ENCODE data around the gene ACAD10.
"Not testable (repeated sequence)": the region's sequence is repeated elsewhere in the genome, so short reads cannot be mapped to it uniquely, and the experiment has no call there.

The ACAD10 gene

DNA sequence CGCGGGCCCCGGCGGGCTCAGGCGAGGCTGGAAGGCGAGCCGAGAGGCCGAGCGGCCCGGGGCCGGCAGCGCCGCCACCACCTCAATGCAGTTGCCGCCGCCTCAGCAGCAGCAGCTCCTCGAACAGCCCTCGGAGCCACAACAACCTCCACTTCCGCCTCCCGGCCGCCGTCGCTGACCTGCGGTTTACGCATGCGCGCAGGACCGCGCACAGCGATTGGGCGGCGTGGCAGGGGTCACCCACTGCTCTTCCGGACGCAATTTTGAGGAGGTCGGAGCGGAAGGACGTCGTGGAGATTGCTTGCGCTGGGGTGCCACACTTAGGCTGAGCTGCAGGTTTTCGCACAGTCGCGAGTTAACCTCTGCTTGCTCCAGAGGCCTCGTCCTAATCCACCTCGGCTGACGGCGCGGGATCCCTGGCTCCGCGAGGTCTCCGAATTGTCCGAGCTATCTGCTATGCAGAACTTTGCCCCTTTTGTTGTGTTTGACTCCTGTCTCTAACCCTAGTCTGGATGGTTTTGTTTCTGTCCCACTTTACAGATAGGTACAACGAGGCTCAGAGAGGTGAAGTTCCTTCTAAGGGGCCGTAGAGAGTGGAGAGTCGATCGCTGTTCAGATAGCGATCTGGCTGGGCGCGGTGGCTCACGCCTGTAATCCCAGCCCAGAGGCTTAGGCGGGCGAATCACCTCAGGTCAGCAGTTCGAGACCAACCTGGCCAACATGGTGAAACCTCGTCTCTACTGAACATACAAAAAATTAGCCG lies at the start of gene ACAD10, which contains the start of gene BRAP:
TSS of gene ACAD10 (plus strand) at position 243 of the 763 bp plus-strand sequence. CDS start 6,657 bp downstream, outside the sequence.
TSS of gene BRAP (minus strand) at position 146 of the 763 bp plus-strand sequence. CDS start 164 bp downstream, outside the sequence.
- DNase-seq (ENCODE audit: low read depth in 2 of 2): peak; percentile 90 to 92

DNA sequence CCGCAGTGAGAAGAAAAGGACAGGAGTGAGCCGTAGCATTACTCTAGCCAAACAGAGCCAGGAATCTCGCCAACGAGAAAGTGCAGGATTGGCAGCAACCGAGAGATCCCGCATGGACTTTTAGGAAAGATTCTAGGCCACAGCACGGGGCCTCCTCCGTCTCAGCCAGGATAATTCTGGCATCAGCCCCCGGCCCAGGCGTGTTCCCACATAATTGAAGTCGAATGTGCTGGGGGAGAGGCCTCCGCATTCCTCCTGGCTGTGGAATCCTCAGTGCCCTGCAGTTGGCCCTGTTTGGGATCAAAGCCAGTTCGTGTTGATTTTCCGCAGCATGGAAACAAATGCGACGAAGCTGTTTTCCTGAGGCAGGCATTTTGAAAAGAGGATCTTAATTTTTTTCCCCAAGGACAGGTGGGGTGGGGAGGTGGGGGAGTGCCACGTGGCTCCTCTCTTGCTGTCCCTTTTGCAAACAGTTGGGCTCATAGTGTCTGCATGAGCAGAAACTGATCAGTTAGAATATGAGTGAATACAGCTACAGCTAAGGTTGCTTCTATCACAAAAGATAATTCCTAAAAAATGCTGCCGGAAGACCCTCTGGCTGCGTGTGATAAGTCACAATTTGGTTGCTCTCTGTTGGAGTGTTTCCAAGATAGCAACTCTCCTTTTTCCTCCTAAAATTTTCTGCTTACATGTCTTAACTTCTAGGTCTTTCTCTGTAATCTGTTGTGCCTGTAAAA lies 49.5 kb upstream of the ACAD10 start:
- DNase-seq (ENCODE audit: low read depth in 2 of 2): no peak

DNA sequence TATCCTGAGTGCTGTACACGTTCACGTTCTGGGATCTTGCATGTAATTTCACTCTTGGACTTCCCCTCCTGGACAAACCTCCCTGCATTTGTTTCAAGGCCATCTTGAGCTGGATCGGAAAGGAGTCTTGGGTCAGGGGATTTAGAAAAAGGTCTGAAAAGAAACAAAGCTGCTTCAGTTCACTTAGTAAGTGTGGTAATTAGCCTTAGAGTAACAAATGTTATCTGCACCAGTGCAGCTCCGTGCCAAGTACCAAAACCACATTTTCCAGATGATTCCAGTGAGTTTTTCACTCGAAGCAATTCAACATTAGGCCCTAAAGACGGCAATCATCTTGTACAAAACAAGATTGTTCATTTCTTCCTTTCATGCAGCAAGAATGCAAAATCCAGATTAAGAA lies 47.3 kb upstream of the ACAD10 start:
- no peak for DNase-seq (ENCODE audit: low read depth in 2 of 2)

DNA sequence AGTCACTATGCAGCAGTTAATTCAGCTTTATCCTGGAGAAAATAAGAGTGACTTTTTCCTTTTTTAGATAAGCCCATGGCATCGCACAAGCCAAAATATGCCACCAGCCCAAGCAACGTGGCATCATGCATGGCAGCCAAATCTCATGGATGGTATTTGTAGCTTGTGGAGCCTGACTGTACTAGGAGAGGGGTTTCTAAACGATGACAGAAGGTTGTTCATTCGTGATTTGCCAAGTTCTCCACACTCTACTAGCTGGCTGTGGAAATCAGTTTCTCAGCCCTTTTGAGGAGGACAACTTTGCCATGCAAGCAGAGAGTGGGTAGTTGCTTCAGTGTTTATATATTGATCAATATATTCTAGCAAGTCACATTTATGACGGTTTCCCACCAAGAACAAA lies 45.3 kb upstream of the ACAD10 start:
- no peak for DNase-seq (ENCODE audit: low read depth in 2 of 2)

DNA sequence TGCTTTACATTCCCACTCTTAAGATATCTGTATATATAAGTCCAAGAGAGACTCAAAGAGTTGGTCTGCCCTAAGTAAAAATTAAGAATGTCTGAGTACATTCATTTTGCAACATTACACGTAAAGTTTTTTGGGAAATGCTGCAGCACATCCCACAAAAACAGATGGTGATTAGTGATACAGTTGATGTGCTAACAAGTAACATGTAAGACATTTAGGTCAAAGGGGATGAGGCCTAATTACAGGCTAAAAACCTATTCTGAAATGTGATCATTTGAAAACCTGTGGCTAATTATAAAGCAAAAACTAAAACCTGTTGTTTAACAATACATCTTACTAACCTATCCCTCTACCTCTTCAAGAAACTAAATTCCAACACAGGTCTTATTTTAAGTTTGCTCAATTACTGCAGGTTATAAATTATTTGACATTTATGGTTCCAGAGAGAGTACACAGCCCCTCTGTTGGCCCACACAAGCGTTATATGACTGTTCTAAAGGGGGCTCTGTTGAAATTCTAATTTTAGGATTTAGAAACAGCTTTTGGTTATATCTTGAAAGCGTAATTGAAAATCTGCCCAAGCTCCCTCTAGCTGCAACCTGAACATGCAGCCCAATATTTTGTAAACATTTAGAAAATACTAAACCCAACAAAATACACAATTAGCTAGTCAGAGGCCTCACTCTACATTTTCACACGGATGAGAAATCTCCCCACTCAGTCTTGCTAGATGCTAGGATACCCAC lies 43.0 kb upstream of the ACAD10 start:
- no peak for DNase-seq (ENCODE audit: low read depth in 2 of 2)

DNA sequence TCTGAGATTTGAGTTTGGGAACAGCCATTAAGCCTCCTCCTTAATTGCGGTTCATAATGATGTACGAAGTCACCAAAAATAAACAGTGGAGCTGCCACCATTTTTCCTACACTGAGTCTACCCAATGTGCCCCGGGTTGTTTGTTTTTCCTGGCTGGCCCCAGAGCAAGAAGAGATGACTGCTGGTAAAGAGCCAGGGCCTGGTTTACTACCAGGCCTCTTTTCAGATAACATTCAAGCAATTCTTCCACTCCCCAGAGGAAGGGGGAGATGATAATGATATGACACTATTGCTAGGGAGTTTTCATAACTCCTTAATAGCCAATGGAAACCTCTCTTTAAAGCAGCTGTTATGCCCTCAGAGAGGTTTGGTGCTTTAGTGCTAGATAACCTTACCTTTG lies 42.4 kb upstream of the ACAD10 start:
- DNase-seq (ENCODE audit: low read depth in 2 of 2): no peak

DNA sequence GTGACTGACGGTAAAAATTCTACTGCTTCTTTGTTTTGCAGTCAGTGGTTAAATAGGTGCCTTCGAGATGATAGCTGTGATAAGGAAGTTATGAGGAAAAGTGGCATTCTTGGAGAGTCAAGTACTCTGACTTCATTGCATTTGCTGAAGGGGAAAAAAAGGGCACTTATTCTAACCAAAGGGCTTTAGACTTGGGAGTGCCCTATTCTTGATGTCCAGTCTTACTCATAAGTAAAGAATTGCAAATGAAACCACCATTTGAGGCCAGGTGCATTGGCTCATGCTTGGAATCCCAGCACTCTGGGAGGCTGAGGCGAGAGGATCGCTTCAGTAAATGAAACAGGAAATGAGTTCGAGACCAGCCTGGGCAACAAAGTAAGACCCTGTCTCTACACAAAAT lies 40.4 kb upstream of the ACAD10 start:
- no peak for DNase-seq (ENCODE audit: low read depth in 2 of 2)

DNA sequence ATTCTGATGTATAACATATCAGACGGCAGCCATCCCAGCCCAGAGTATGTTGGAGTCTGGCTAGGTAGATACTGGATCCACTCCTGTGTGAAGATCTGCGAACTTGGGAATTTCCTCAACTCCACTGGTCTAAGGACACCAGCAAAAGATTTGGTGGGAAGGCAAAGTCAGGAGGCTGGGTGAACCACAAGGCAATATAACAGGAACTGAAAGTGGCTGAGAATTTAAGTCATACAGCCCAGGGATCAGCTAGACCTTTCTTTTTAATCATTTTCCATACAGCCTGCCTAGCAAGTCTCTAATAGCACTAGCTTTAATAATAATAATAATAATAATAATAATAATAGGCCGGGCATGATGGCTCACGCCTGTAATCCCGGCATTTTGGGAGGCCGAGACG lies 34.9 kb upstream of the ACAD10 start:
- DNase-seq (ENCODE audit: low read depth in 2 of 2): no peak

DNA sequence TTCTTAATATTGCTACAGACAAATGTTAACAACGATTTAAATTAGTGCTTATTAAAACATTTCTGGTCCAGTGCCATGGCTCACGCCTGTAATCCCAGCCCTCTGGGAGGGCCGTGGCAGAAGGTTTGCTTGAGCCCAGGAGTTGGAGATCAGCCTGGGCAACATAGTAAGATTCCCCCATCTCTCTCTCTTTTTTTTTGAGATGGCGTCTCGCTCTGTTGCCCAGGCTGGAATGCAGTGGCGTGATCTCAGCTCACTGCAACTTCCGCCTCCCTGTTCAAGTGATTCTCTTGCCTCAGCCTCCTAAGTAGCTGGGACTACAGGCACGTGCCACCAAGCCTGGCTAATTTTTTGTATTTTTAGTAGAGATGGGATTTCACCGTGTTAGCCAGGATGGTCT lies 33.3 kb upstream of the ACAD10 start:
- DNase-seq (ENCODE audit: low read depth in 2 of 2): not testable (repeated sequence)

DNA sequence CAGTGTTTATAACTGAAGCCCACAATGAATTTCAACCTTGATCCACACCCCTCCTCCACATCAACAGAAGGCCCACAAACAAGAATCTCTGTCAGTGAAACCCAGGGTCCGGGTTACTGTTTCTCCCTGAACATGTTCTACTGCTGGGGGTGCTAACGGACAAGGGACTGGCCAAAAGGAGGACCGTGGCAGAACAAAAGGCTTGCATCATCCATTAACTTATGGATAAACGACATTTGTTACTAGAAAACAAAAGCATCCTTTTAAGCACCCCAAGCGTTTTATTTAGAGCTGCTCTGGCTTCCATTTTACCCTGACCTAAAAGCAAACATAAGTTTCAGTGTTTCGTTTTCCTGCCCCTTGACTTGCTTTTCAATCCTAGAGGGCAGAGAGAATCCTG lies 32.3 kb upstream of the ACAD10 start:
- DNase-seq (ENCODE audit: low read depth in 2 of 2): no peak

DNA sequence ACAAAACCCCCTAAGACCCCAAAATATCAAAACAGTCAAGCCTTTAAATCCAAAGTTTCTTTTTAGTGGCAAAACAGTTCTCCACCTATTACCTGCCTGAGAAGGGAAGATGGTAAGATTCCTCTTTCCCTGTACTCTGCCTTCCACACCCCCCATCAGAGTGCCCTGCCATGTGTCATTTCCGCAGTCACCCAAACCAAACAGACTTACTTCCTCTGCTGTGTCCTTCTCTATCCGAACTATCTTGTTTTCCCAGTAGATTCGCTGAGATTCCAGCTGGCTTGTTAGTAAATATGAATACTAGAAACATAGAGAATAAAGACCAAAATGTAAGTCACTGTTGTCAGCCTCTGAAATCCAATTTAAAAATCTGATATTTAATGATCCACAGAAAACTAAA lies 30.5 kb upstream of the ACAD10 start:
- no peak for DNase-seq (ENCODE audit: low read depth in 2 of 2)

DNA sequence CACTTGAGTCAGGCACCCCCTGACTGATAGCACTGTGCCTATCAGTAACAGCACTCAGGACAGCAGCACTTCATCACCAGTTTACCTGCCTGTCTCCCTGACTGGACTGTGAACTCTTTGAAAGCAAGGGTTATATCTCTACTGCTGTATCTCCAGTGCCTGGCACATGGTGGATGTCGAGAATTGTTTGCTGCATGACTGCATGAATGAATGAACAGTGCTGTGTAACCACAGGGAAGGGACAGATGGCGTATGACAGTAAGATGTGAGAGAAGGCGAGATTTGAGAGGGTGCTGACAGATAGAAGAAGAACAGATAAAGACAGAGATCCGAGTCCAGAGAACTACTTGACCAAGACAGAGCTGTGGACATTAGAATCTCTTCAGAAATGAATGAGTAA lies 29.8 kb upstream of the ACAD10 start:
- DNase-seq (ENCODE audit: low read depth in 2 of 2): no peak

DNA sequence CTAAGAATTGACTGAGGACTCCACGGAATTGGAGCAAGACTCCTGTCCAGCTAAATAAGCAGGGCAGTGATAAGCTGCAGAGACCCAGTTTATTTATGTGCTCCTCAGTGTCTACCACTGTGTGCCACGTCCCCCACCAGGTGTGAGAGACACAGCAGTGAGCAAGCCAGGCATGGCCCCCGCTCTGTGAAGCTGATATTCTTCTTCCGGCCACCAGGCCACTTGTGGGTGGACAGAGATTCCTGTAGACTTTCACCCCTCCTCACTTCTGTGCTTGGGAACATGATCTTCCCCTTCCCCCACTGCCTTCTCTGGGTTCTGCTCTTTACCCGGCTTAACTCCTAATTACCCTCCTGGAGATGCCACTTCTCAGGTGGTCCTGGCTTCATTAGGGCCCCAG lies 21.4 kb upstream of the ACAD10 start:
- DNase-seq (ENCODE audit: low read depth in 2 of 2): no peak

DNA sequence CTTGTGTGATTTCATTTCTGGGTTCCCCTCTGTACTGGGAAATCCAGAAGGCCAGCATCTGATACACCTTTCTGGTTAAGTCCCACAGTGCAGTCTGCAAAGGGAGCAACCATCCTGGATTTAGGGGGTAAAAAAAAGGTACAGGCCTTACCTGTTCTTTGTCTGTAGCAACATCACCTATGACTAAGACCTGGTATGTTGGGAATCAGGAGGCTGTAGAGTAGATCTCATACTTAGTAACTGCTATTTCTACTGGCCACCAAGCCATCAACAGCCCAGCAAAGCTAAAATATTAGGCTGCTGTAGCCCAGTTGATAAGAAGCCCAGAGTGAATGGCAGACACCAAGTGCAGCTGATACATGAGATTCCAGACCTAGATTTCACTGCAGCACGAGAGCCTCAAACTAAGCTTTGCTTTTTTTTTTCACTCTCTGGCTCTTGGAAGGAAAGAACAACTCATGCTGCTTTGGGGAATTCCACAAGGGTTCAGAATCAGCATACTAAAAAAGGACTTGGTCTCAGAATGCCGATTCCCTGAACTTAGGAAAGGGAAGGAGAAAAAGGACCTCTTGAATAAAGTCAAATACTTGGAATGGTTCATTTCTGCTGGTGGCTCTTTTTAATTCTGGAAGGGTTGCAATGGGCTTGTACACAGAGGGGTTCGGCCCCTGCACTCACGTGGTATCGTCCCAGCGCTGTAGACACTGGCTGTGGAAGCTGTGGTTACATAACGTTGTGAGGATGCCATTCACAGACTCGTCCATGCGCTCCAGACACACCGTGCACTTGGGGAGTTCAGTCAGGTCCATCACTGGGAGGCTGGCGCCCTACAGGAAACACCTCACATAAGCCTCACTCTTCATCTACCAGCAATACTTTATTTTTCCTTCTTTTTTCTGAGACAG lies 20.6 kb upstream of the ACAD10 start:
- no peak for DNase-seq (ENCODE audit: low read depth in 2 of 2)

DNA sequence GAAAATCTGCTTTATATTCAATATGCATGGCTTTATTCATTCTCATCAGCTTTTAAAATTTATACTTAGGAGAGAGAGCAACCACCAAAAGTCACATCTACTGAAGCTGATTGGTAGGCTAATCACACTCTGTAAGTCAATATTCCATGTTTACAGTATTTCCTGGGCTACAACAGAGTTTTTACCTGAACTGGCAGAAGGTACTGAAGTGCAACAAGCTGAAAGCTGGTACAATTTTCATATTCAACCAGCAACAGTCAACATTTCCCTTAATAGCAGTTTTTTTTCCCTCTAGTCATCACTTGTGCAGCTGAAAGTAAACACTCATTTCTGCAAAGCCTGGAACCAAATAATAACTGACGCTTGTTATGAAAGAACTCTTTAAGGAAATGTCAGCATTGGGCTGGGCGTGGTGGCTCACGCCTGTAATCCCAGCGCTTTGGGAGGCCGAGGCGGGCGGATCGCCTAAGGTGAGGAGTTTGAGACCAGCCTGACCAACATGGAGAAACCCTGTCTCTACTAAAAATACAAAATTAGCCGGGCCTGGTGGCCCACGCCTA lies 13.0 kb upstream of the ACAD10 start:
- DNase-seq (ENCODE audit: low read depth in 2 of 2): no peak

DNA sequence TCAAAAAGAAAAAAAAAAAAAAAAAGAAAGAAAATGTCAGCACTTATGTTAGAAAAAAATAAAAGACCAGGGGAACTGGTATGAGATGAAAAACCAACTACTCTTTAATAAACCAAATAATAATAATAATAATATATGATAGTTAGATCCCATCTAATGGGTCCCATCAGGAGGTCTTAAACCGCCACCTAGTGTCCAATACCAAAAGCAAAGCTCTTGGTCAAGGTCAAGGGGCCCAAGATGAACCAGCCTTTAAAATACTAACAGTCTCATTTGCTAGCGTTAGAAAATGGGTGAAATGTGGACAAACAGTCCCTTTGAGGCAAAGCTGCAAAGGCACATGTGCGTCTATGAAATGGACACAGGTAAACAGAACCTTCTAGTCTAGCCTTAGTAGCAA lies 12.3 kb upstream of the ACAD10 start:
- no peak for DNase-seq (ENCODE audit: low read depth in 2 of 2)

DNA sequence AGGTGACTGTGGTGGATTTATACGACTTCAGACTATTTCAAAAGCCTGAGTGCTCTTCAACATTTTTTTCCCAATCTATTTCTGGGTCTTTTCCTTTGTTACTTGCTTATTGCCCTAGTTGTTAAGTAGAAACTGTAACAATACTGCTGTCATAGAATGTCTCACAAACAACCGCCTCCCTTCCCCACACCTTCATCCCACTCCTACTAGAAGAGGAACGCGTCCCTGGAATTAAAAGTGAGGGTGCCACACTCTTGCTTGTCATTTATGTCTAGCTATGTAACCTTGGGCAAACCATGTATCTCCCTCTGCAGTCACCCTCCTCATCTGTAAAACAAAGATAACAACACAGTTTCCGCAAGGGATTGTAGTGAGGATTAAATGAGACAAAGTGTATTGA lies 8.7 kb upstream of the ACAD10 start:
- DNase-seq (ENCODE audit: low read depth in 2 of 2): no peak

DNA sequence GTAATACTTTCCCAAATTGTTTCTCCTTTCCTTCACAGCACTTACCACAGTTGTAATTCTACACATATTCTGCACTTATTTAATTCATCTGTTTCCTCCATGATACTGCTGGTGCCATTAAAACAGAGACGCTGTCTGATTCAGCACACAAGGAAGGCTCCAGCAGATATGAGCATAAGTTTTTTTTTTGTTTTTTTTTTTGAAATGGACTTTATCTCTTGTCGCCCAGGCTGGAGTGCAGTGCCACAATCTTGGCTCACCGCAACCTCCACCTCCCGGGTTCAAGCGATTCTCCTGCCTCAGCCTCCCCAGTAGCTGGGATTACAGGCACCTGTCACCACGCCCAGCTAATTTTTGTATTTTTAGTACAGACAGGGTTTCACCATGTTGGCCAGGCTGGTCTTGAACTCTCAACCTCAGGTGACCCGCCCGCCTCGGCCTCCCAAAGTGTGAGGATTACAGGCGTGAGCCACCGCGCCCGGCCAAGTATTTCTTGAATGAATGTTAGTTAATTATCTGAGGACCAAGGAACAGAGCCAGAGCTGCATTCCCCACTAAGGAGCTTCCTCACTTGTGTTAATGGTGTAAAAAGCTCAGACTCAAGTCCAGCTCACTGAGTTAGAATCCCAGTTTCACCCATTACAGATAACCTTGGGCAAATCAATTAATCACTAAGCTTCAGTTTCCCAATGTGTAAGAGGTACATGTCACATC lies 1.2 kb upstream of the ACAD10 start:
- not testable (repeated sequence) for DNase-seq (ENCODE audit: low read depth in 2 of 2)

DNA sequence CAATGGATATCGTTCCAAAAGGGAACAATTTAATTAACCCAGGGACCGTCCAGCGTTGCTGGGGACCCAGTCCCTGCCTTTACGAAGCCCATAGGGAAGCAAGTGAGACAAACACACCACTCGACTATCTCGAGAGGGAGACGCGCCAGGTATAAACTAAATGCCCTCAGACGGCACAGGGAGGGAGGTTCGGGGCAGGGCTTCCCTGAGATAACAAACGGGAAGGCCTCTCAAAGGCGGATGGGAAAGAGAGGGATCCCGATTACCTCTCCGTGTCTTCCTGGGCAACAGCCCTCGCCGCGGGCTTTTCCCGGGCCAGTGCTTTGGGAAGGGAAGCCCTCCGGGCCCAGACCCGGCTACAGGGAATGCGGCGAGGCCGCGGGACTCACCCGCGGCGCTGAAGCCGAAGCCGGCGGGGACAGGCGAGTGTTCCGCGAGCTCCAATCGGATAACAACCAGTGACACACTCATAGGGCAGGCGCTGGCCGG lies 487 bp upstream of the ACAD10 start:
- DNase-seq (ENCODE audit: low read depth in 2 of 2): no peak

DNA sequence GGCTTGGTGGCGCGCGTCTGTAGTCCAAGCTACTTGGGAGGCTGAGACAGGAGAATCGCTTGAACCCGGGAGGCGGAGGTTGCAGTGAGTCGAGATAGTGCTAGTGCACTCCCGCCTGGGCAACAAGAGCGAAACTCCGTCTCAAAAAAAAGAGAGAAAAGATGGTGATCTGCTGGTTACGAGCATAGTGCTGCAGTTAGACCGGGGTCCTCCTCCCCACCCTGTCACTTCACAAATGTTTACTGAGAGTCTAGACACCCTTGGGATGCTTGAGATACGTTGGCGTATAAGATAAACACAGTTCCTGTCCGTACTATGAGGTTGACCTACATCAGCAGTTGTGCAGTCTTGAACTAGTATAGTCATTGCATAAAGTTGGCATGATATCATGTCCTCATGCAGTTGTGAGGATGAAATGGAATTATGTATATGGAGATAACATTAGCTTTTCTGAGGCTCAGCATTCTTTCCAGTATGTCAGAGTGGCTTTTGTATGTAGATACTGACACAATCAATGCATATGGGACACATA lies 787 bp downstream of the ACAD10 start:
- DNase-seq (ENCODE audit: low read depth in 2 of 2): no peak
